Activated naive CD8-positive, alpha-beta T cell treated with anti-CD3 and anti-CD28 coated beads, Interleukin-2, amount 10 ng/mL, durations not matched to agents 7 days and 5 days (primary cell): ENCODE data around the gene TREML2. TPM values are rescaled to one million over a fixed set of nuclear protein-coding genes. Genes with fewer than 3 reads are reported as not detected.
A peak's percentile ranks its signal among the peaks of the same experiment; 100 is the strongest.
"Not testable (repeated sequence)": the region's sequence is repeated elsewhere in the genome, so short reads cannot be mapped to it uniquely, and the experiment has no call there.

Experiments
- ATAC-seq: fragments of 150-1000 bp; cut with Tn5 transposase; one replicate; pipeline ENCODE4 v1.10.0; 2021; ENCODE audit warnings: low read depth, moderate library complexity
- POLR2A ChIA-PET: fragments of 350-600 bp; sonication (Branson Sonifier 250); formaldehyde crosslinking; loops from one replicate; lab custom pipeline; 2021; ENCODE audit warnings: antibody characterized with exemption; lab: Charles Lee
- DNase-seq: peaks from one replicate; pipeline ENCODE4 v3.0.0; 2021
- H3K27ac Mint-ChIP-seq: one replicate; pipeline ENCODE4 v1.8.0; 2022; ENCODE audit warnings: mild to moderate bottlenecking, mixed read lengths
- H3K27me3 Mint-ChIP-seq: one replicate; pipeline ENCODE4 v1.8.0; 2022; ENCODE audit warnings: mild to moderate bottlenecking, moderate library complexity, mixed read lengths
- H3K36me3 Mint-ChIP-seq: one replicate; pipeline ENCODE4 v1.8.0; 2021; ENCODE audit warnings: mild to moderate bottlenecking, mixed read lengths
- H3K4me1 Mint-ChIP-seq: one replicate; pipeline ENCODE4 v1.8.0; 2021; ENCODE audit warnings: mixed read lengths
- H3K4me3 Mint-ChIP-seq: one replicate; pipeline ENCODE4 v1.8.0; 2022; ENCODE audit warnings: mild to moderate bottlenecking, moderate library complexity, mixed read lengths
- H3K9me3 Mint-ChIP-seq: one replicate; pipeline ENCODE4 v1.8.0; 2021; ENCODE audit warnings: mixed read lengths
- total RNA-seq, 2 experiments: library from RNA; stranded (reverse); gene quantifications; one replicate each; pipeline ENCODE4 v1.2.3, GENCODE V29; 2021

TREML2 gene
- total RNA-seq, 2 experiments from 2014 or later: 13.5 to 14.9 TPM

DNA sequence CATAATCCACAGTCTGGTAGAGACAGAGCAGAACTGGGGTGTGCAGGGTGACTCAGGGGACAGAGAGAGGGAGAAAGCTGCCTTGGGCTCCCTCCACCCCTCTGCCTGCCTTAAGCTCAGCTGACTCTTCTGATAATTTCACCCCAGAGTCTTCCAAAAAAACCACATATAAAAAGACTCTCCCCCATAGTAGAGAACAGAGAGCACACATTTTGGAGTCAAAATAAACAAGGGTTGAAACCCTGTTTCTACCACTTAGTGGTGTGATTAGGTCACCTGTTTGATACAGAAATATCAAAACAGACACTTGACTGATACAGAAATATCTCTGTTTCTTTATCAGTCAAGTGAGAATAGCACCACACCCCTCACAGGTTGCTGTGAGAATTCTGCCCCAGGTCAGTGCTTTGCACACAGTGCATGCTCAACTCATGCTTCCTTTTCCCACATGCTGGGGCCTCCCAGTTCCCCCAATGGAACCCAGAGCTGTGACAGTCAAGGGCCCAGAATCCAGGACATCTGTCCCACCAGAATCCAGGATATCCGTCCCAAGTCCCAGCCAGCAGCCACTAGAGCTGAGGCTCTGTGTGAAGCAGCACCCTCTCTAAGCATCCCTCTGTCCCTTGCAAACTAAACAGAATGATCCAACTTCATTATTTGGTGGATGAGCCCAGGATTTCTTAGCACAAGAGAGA, 1.2 kb downstream of the TREML2 start:
- Mint-ChIP-seq H3K27me3 (no peaks in the 10 kb centered on the region), H3K9me3 (peaks cover 3% of the 10 kb centered on the region), H3K36me3 (peaks cover 34% of the 10 kb centered on the region), H3K4me3 (peak overlapping the region; percentile 90), H3K27ac (peak overlapping the region; percentile 100), H3K4me1 (peaks cover 61% of the 10 kb centered on the region)
- peak; percentile 36 for ATAC-seq
- POLR2A ChIA-PET: interaction anchor here (0.9 to 2.3 kb wide), 10 partner anchors 8 to 172 kb away, joined by 3 to 16 read pairs (median 4); partner anchors contain the start of genes NFYA and OARD1
- DNase-seq: peak; percentile 54

DNA sequence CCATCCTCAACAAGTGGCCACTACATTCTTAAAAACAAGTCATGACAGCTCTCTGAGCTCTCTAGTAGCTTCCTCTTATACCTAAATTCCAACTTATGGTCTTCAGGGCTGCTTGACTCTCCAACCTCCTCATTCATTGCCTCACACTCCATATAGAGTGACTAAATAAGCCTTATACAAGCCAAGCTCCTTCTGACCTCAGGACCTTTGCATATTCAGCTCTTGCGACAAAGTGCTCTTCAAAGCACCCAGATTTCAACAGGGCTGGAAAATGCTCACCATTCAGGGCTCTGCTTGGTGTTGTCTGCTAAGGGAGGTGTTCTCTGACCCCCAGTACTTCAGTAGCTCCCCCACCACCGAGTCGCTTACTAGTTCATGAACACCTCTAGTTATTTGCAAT, 3.7 kb downstream of the TREML2 start:
- H3K36me3 Mint-ChIP-seq: peaks cover 48% of the 10 kb centered on the region
- no peaks in the 10 kb centered on the region for H3K9me3 Mint-ChIP-seq
- H3K27ac Mint-ChIP-seq: peak overlapping the region; percentile 27
- no peak for ATAC-seq
- POLR2A ChIA-PET: interaction anchor here (1.5 kb wide), 1 partner anchor 125 kb away, joined by 5 read pairs; the partner anchor contains the start of genes NFYA and OARD1
- peaks cover 68% of the 10 kb centered on the region for H3K4me1 Mint-ChIP-seq
- DNase-seq: no peak
- no peak overlapping the region for H3K4me3 Mint-ChIP-seq
- no peaks in the 10 kb centered on the region for H3K27me3 Mint-ChIP-seq

GRCh38 chr6:41194386-41194785, 6.6 kb downstream of the TREML2 start:
- DNase-seq (no peak), ATAC-seq (no peak)
- H3K27ac Mint-ChIP-seq: peak overlapping the region; percentile 57
- no peaks in the 10 kb centered on the region for H3K27me3 Mint-ChIP-seq
- POLR2A ChIA-PET: no interaction called here
- H3K4me3 Mint-ChIP-seq: no peak overlapping the region
- peaks cover 68% of the 10 kb centered on the region for H3K36me3 Mint-ChIP-seq
- H3K4me1 Mint-ChIP-seq: peaks cover 43% of the 10 kb centered on the region
- peaks cover 8% of the 10 kb centered on the region for H3K9me3 Mint-ChIP-seq

GRCh38 chr6:41193884-41194283, 7.1 kb downstream of the TREML2 start:
- H3K27me3 Mint-ChIP-seq: no peaks in the 10 kb centered on the region
- no peak for ATAC-seq
- H3K4me1 Mint-ChIP-seq: peaks cover 43% of the 10 kb centered on the region
- H3K9me3 Mint-ChIP-seq: peaks cover 9% of the 10 kb centered on the region
- POLR2A ChIA-PET: no interaction called here
- H3K27ac Mint-ChIP-seq: peak overlapping the region; percentile 79
- no peak overlapping the region for H3K4me3 Mint-ChIP-seq
- no peak for DNase-seq
- peaks cover 71% of the 10 kb centered on the region for H3K36me3 Mint-ChIP-seq

GRCh38 chr6:41193171-41193734, 7.7 kb downstream of the TREML2 start:
- no peaks in the 10 kb centered on the region for H3K27me3 Mint-ChIP-seq
- peaks cover 9% of the 10 kb centered on the region for H3K9me3 Mint-ChIP-seq
- POLR2A ChIA-PET: no interaction called here
- ATAC-seq (peak; percentile 41), DNase-seq (no peak)
- H3K4me1 Mint-ChIP-seq: peaks cover 46% of the 10 kb centered on the region
- H3K4me3 Mint-ChIP-seq: no peak overlapping the region
- H3K27ac Mint-ChIP-seq: peak overlapping the region; percentile 79
- peaks cover 68% of the 10 kb centered on the region for H3K36me3 Mint-ChIP-seq

DNA sequence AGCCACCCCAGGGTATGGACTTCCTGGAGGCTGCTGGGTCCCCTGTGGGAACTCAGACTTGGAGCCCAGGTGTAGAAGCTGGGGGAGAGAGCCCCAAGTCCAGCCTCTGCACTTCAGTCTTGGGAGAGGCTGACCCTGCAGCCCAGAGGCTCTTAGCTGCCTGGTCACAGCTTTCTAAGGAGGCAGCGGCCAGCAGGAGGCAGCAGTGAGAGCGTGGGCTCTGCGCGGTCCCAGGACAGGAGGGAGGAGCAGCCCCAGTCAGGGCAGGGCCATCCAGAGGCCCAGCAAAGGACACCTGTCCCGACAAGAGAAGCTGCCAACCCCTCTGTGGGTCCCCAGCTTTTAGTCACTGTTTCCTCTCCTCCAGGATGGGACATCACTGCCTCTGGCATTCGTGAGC, 9.4 kb downstream of the TREML2 start:
- Mint-ChIP-seq H3K4me1 (peaks cover 42% of the 10 kb centered on the region), H3K9me3 (peaks cover 9% of the 10 kb centered on the region), H3K4me3 (no peak overlapping the region), H3K27ac (peak overlapping the region; percentile 30), H3K36me3 (peaks cover 57% of the 10 kb centered on the region), H3K27me3 (no peaks in the 10 kb centered on the region)
- POLR2A ChIA-PET: interaction anchor here (0.9 kb wide), 1 partner anchor 9 kb away, joined by 8 read pairs; the partner anchor contains the start of gene TREML2
- ATAC-seq: peak; percentile 10
- no peak for DNase-seq

GRCh38 chr6:41190791-41191190, 10.2 kb downstream of the TREML2 start:
- no peaks in the 10 kb centered on the region for H3K27me3 Mint-ChIP-seq

DNA sequence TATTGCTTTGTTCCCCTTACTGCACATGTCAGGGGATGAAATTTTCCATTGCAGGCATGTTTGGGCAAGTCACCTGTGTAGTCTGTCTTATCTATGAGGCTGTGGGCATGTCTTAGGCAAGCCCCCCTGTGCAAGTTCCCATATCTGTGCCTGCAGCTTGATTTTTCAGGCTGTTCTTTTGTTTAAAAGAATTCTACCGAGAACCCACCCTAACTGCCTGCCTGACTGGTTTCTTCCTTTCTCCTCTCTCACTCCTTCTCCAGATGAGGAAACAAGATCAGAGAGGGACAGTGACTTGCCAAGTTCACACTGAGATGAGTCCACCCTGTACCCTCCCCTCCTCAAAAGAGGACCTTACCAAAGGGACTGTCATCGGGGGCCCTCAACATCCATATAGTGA, 11.0 kb downstream of the TREML2 start:
- peaks cover 43% of the 10 kb centered on the region for H3K36me3 Mint-ChIP-seq
- no peak overlapping the region for H3K4me3 Mint-ChIP-seq
- peaks cover 44% of the 10 kb centered on the region for H3K4me1 Mint-ChIP-seq
- POLR2A ChIA-PET: interaction anchor here (1.2 to 2.1 kb wide), 3 partner anchors 9 to 117 kb away, joined by 3 to 8 read pairs (median 4); partner anchors contain the start of genes NFYA and TREML2
- DNase-seq (no peak), ATAC-seq (no peak)
- H3K27ac Mint-ChIP-seq: no peak overlapping the region
- H3K9me3 Mint-ChIP-seq: peaks cover 9% of the 10 kb centered on the region
- H3K27me3 Mint-ChIP-seq: no peaks in the 10 kb centered on the region

More at GRCh38 chr6:41190791-41191190, 10.2 kb downstream of the TREML2 start:
- POLR2A ChIA-PET: interaction anchor here (1.2 to 2.1 kb wide), 2 partner anchors 10 to 118 kb away, joined by 4 to 8 read pairs; partner anchors contain the start of genes NFYA and TREML2
- Mint-ChIP-seq H3K4me1 (peaks cover 44% of the 10 kb centered on the region), H3K9me3 (peaks cover 9% of the 10 kb centered on the region), H3K36me3 (peaks cover 50% of the 10 kb centered on the region), H3K4me3 (no peak overlapping the region), H3K27ac (no peak overlapping the region)
- no peak for ATAC-seq
- DNase-seq: no peak

DNA sequence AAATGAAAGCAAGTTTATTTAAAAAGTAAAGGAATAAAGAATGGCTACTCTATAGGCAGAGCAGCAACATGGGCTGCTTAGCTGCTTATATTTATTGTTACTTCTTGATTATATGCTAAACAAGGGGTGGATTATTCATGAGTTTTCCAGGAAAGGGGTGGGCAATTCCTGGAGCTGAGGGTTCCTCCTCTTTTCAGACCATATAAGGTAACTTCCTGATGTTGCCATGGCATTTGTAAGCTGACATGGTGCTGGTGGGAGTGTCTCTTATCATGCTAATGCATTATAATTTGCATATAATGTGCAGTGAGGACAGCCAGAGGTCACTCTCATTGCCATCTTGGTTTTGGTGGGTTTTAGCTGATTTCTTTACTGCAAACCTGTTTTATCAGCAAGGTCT, 11.9 kb downstream of the TREML2 start:
- Mint-ChIP-seq H3K4me1 (peaks cover 36% of the 10 kb centered on the region), H3K36me3 (peaks cover 34% of the 10 kb centered on the region), H3K27ac (peak overlapping the region; percentile 36)
- not testable (repeated sequence) for H3K4me3 Mint-ChIP-seq, DNase-seq, ATAC-seq, H3K27me3 Mint-ChIP-seq, H3K9me3 Mint-ChIP-seq
- POLR2A ChIA-PET: interaction anchor here (1.2 to 2.1 kb wide), 2 partner anchors 10 to 12 kb away, joined by 3 to 8 read pairs; partner anchors contain the start of gene TREML2

- no peak overlapping the region for H3K4me3 Mint-ChIP-seq
- H3K9me3 Mint-ChIP-seq: peaks cover 9% of the 10 kb centered on the region
- DNase-seq (no peak), ATAC-seq (no peak)
- POLR2A ChIA-PET: interaction anchor here (2.7 kb wide), 1 partner anchor 12 kb away, joined by 11 read pairs; the partner anchor contains the start of gene TREML2
- peak overlapping the region; percentile 36 for H3K27ac Mint-ChIP-seq
- H3K27me3 Mint-ChIP-seq: no peaks in the 10 kb centered on the region
- peaks cover 30% of the 10 kb centered on the region for H3K36me3 Mint-ChIP-seq
- peaks cover 33% of the 10 kb centered on the region for H3K4me1 Mint-ChIP-seq
Measured at GRCh38 chr6:41187924-41188886, 12.7 kb downstream of the TREML2 start.

GRCh38 chr6:41186031-41186562, 14.9 kb downstream of the TREML2 start:
- POLR2A ChIA-PET: interaction anchor here (2.7 kb wide), 1 partner anchor 14 kb away, joined by 11 read pairs; the partner anchor contains the start of gene TREML2
- ATAC-seq: no peak
- no peaks in the 10 kb centered on the region for H3K27me3 Mint-ChIP-seq
- H3K27ac Mint-ChIP-seq: peak overlapping the region; percentile 77
- peaks cover 19% of the 10 kb centered on the region for H3K36me3 Mint-ChIP-seq
- peaks cover 41% of the 10 kb centered on the region for H3K4me1 Mint-ChIP-seq
- peak overlapping the region; percentile 37 for H3K4me3 Mint-ChIP-seq
- DNase-seq: no peak
- H3K9me3 Mint-ChIP-seq: peaks cover 9% of the 10 kb centered on the region

GRCh38 chr6:41184761-41185160, 16.2 kb downstream of the TREML2 start:
- ATAC-seq (no peak), DNase-seq (no peak)
- POLR2A ChIA-PET: interaction anchor here (1.0 kb wide), 1 partner anchor 104 kb away, joined by 3 read pairs; no protein-coding TSS in a partner anchor
- peaks cover 41% of the 10 kb centered on the region for H3K4me1 Mint-ChIP-seq
- peaks cover 4% of the 10 kb centered on the region for H3K9me3 Mint-ChIP-seq
- H3K27ac Mint-ChIP-seq: no peak overlapping the region
- no peaks in the 10 kb centered on the region for H3K27me3 Mint-ChIP-seq
- H3K36me3 Mint-ChIP-seq: peaks cover 5% of the 10 kb centered on the region
- H3K4me3 Mint-ChIP-seq: no peak overlapping the region
